HG03175 (cell line): Measurements from ENCODE around the gene GPATCH4.
"Not testable (repeated sequence)": the region's sequence is repeated elsewhere in the genome, so short reads cannot be mapped to it uniquely, and the experiment has no call there.

ENCODE experiments used
- ATAC-seq: cut with Tn5 transposase; IDR thresholded peaks from one replicate; pipeline ENCODE4 v1.9.1; 2021; ENCODE audit warnings: mild to moderate bottlenecking, moderate library complexity; ENCODE audit not compliant: unreplicated experiment

GPATCH4 gene

GRCh38 chr1:156598731-156599432, 2.4 kb downstream of the GPATCH4 start:
- ATAC-seq = no peak

- ATAC-seq = no peak
Measured at GRCh38 chr1:156598125-156598524, 3.2 kb downstream of the GPATCH4 start.

GRCh38 chr1:156596426-156596825, 4.9 kb downstream of the GPATCH4 start:
- no peak for ATAC-seq

- ATAC-seq = no peak
Measured at GRCh38 chr1:156595016-156595415, 6.3 kb downstream of the GPATCH4 start.

- no peak for ATAC-seq
Measured at GRCh38 chr1:156594190-156594589, 7.1 kb downstream of the GPATCH4 start.

- no peak for ATAC-seq
Measured at GRCh38 chr1:156593661-156593989, 7.7 kb downstream of the GPATCH4 start.

- no peak for ATAC-seq
Measured at GRCh38 chr1:156592910-156593660, 8.2 kb downstream of the GPATCH4 start.

- ATAC-seq = no peak
Measured at GRCh38 chr1:156592158-156592909, 8.9 kb downstream of the GPATCH4 start.

GRCh38 chr1:156591432-156592157, 9.7 kb downstream of the GPATCH4 start, which contains the start of gene NAXE:
TSS of gene NAXE (plus strand) at chr1:156591776. CDS start at chr1:156591805, 29 bp downstream.
- peak; percentile 77 for ATAC-seq

- ATAC-seq = peak; percentile 20
Measured at GRCh38 chr1:156591181-156591431, 10.2 kb downstream of the GPATCH4 start.

- ATAC-seq = no peak
Measured at GRCh38 chr1:156590326-156591180, 10.7 kb downstream of the GPATCH4 start.

GRCh38 chr1:156589546-156589945, 11.7 kb downstream of the GPATCH4 start:
- no peak for ATAC-seq

- ATAC-seq = not testable (repeated sequence)
Measured at GRCh38 chr1:156587927-156588326, 13.4 kb downstream of the GPATCH4 start.

- no peak for ATAC-seq
Measured at GRCh38 chr1:156586892-156587477, 14.3 kb downstream of the GPATCH4 start.

- ATAC-seq = no peak
Measured at GRCh38 chr1:156586323-156586722, 15.0 kb downstream of the GPATCH4 start.

GRCh38 chr1:156584813-156585212, 16.5 kb downstream of the GPATCH4 start:
- ATAC-seq = no peak

GRCh38 chr1:156583821-156584622, 17.3 kb downstream of the GPATCH4 start:
- ATAC-seq = no peak

- ATAC-seq = no peak
Measured at GRCh38 chr1:156582388-156583017, 18.8 kb downstream of the GPATCH4 start.
